GM18873 (cell line): ENCODE measurements around the gene ANGPT4.
"Not testable (repeated sequence)": the region's sequence is repeated elsewhere in the genome, so short reads cannot be mapped to it uniquely, and the experiment has no call there.

Experiments used
- ATAC-seq: cut with Tn5 transposase; IDR thresholded peaks from one replicate; pipeline ENCODE4 v1.9.1; 2021; ENCODE audit warnings: mild to moderate bottlenecking, moderate library complexity, moderate number of reproducible peaks; ENCODE audit not compliant: unreplicated experiment, low FRiP score

ANGPT4 gene

GRCh38 chr20:830011-830521 lies 86.1 kb downstream of the ANGPT4 start:
- ATAC-seq = no peak

DNA sequence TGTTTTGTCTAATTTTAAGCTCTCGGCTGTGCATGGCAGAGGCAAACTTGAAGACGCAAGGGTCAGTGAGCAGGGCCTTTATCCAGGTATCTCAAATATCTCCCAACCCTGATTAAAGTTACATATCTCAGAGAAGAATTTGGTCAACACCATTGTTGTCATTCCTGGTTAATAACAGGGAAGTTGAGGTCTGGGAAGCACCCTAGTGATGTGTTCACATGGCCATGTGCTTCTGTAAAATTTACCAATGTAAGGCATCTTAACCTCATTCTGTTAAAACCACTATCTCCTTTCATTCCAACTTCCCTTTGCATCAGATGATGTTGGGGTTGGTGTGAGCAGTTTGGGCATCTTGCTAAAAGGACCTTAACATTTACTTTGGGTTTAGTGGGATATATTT lies 86.6 kb downstream of the ANGPT4 start:
- no peak for ATAC-seq

DNA sequence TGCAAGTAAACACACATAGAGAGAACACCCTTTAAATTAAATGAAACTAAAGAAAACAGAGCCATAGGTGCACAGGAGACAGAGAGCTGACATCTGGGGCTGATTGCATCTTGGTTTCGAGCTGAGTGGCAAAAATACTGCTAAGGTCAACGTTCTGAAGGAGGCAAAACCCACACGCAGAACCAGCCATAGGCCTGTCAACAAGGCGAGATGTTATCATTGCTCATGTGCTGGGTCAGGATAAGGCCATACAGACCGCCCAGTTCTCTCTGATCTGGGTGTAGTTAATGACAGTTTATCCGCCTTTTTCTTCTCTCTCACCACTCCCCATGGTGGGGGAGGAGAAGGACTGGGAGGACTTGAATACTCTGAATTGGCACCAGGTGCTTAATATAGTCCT lies 87.1 kb downstream of the ANGPT4 start:
- no peak for ATAC-seq

DNA sequence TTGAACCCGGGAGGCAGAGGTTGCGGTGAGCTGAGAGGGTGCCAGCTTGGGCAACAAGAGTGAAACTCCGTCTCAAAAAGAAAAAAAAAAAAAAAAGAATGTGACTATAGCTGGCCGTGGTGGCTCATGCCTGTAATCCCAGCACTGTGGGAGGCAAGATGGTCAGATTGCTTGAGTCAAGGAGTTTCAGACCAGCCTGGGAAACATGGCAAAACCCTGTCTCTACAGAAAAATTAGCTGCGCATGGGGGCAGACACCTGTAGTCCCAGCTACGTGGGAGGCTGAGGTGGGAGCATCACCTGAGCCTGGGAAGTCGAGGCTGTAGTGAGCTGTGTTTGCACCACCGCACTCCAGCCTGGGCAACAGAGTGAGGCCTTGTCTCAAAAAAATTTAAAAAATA lies 88.2 kb downstream of the ANGPT4 start:
- not testable (repeated sequence) for ATAC-seq

DNA sequence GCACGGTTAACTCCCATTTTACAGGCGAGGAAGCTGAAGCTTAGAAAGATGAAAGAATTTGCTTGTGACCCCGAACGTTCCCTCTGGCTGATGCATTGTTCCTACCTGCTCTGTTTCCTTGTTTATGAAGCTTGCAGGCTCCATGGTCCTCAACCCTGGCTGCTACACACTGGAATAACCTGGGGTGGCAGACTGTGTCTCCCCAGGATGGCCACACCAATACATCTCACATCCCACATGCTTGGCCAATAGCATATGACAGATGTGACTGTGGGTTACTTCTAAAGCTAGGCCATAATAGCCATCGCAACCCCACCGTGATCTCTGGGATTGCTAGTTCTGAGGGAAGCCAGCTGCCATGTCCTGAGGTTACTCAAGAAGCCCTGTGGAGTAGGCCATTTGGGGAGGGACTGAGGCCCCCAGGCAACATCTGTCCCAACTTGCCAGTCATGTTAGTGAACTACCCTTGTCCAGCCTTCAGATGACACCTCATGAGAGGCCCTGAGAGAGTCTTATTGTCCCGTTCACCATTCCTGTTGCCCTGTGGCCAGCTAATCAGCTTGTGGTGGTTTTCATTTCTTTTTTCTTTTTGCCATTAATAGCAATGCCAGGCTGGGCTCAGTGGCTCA lies 89.3 kb downstream of the ANGPT4 start:
- ATAC-seq = no peak

GRCh38 chr20:825710-826421 lies 90.3 kb downstream of the ANGPT4 start:
- ATAC-seq = no peak

GRCh38 chr20:824916-825315 lies 91.2 kb downstream of the ANGPT4 start:
- no peak for ATAC-seq

DNA sequence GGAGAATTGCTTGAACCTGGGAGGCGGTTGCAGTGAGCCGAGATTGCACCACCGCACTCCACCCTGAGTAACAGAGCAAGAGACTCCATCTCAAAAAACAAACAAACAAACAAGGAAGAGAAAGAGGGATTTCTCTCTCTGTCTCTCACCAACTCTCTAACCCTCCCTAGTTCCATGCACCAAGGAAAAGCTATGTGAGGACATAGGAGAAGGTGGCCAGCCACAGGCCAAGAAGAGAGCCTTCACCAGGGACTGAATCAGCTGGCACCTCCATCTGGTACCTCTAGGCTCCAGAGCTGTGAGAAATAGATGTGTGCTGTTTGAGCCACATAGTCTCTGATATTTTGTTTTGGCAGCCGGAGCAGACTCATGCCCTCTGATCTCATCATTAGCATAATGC lies 91.6 kb downstream of the ANGPT4 start:
- ATAC-seq = no peak

GRCh38 chr20:823574-823902 lies 92.6 kb downstream of the ANGPT4 start:
- ATAC-seq = no peak

GRCh38 chr20:822651-823573 lies 93.2 kb downstream of the ANGPT4 start:
- no peak for ATAC-seq

DNA sequence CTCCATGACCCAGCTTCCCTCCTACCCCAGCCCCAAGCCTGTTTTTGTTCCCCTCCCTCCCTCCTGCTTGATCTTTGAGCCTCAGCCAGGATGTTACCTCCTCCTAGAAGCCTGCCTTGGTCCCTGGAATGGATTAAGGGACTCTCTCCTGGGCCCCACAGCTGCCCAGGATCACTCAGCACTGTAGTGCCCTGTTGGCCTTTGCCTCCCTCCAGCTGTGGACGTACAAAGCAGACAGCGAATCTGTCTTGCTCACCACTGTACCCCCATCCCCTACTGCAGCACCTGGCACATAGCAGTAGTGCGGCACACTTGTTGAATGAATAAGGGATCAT lies 94.4 kb downstream of the ANGPT4 start:
- ATAC-seq = no peak

DNA sequence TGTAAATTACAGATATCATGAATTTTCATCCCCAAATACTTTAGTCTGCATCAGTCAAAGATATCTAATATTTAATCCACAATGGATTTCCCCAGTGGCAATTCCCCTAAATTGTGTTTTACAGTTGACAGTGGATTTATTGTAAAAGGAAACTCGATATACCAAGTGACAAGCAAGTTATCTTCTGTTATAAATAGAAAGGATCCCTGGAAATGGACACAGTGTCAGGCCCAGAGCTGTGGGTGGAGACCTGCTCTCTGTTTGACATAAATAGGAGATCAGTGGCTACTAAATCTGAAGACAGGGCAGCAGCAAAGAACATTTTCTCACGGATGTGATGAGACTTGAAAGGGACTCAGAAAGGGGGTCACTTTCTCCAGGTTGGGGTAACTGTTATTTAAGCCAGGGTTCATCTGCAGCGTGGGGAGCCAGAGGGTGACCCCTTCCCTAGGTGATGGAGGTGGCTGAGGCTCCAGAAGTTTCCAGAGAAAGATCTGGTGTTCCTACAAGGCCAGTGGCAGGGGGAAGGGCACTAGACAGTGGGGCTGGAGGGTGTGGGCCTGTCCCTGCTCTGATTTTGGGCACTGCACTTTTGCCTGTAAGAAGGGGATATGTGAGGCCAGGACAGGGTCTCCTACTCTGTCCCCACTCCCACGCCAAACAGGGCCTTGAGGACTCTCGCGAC lies 94.9 kb downstream of the ANGPT4 start:
- ATAC-seq = no peak

- no peak for ATAC-seq
Measured at GRCh38 chr20:820323-820953, 95.7 kb downstream of the ANGPT4 start.
